NOMO-1 (cell line): ENCODE measurements around the gene STK10.

ENCODE experiments used
- DNase-seq, 2 experiments: peaks; one replicate each; lab custom pipeline; 2025; ENCODE audit not compliant: unreplicated experiment in 2 of 2; lab: John Stamatoyannopoulos, UW

The STK10 gene

DNA sequence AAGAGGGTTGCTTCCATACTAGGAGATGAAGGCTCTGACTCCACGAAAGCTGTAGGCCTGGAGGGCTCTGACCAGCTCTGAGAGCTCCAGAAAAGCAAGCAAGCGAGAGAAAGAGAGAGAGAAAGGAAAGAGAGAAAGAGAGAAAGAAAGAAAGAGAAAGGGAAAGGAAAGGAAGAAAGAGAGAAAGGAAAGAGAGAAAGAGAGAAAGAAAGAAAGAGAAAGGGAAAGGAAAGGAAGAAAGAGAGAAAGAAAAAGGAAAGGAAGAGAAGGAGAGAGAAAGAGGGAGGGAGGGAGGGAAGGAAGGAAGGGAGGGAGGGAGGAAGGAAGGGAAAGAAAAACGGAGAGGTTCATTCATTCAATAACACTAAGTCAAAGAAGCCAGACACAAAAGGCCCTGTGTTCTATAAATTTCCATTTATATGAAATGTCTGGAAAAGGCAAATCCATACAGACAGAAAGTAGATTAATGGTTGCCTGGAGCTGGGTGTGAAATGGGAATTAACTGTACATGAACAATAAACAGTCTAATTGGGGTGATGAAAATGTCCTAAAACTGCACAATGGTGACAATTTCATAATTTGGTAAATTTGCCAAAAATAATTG is 1.8 kb upstream of the STK10 start:
- no peak for DNase-seq

DNA sequence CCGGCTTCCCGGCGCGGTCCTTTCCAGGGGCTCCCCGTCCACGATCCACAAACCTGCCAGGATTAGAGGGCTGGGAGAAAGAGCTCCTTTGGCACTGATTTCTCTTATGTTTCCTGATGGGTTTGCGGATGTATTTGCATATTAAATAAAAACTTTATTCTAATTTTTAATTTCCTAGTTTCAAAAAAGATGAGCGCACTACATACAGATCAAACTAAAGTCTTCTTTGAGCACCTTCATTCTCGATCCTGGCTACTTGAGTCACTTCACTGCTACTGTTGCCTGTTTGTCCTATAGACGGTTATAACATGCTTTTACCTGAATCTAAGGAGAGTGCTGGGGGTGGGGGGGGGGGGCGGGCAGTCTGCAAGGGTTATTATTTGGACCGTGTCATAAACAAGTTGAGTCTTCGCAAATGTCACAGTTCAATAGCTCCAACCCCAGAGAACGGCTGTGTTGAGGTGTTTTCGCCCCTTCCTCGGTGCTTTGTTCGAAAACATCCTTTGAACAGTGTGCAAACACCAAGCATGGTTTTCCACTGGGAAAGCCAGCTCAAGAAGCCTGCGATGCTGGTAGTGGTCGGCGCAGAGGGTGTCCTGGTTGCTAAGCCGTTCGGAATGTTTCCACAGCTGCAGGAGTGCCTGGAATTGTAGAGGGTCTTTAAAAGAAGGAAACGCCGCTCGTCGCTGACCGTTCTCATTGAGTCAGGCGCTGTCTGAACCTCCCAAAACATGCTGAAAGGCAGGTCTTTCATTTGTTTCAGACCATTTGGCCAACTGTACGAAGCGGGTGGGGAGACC is 1.1 kb upstream of the STK10 start:
- DNase-seq, result no peak

DNA sequence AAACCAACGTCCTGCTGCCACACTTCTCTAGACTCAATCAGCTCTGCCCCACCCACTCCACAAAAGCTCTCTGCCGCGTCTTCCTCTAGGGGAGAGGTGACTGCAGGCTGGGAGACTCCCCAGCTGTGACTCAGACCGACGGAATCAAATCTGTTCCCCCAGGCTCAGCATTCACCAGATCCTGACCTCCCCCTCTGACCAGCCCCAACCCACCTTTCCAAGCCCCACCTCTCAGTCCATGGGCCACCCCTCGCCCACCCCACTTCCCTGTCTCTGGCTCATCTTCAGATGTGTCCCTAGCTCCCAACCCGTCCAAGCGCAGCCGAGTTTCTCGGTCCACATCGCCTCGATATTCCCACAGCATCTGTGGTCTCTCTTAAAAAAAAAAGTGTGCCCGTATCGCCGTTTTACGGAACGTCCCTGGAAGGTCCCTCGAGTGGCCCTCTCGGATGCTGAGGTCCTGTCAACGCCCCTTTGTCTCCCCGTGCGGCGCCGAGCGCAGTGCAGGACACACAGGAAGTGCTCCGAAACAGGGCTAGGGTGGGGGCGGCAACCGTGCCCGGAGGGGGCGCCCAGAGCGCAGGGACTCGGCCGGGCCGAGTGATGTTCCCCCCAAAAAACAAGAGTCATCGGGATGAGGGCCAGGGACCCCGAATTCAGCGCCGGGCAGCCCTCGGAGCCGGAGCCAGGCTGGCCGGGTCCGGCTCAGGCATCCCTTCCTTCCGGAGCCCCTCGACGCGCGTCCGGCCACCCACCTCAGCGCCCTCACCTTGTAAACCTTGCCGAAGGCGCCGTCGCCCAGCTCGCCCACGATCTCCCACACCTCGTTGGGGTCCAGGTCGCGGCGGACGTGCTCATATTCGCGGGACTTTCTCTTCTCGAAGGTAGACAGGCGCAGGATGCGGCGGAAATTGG is 649 bp downstream of the STK10 start:
- peak; percentile 55 to 68 for DNase-seq

DNA sequence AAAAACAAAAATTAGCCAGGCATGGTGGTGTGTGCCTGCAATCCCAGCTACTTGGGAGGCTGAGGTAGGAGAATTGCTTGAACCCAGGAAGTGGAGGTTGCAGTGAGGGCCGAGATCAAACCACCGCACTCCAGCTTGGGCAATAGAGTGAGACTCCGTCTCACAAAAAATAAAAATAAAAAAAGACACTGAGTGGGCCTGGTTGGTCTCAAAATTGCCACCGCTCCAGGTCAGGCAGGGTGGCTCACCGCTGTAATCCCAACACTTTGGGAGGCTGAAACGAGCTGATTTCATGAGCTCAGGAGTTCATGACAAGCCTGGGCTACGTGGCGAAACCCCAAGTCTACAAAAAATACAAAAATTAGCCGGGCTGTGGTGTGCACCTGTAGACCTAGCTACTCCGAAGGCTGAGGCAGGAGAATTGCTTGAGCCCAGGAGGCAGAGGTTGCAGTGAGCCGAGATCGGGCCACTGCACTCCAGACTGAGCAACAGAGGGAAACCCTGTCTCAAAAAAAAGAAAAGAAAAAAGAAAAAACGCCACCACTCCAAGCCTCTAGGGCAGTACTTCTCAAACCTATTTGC is 1.8 kb downstream of the STK10 start:
- no peak for DNase-seq

DNA sequence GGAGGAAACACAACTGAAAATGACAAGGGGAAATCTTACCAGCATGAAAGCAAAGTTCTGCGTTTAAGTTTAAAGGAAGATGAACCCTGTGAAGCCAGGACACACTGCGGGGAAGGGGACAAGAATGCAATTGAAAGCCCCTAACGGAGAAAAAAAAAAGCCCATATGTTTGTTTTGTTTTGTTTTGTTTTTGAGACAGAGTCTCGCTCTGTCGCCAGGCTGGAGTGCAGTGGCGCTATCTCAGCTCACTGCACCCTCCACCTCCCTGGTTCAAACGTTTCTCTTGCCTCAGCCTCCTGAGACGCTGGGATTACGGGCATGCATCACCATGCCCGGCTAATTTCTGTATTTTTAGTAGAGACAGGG is 2.9 kb downstream of the STK10 start:
- no peak for DNase-seq

DNA sequence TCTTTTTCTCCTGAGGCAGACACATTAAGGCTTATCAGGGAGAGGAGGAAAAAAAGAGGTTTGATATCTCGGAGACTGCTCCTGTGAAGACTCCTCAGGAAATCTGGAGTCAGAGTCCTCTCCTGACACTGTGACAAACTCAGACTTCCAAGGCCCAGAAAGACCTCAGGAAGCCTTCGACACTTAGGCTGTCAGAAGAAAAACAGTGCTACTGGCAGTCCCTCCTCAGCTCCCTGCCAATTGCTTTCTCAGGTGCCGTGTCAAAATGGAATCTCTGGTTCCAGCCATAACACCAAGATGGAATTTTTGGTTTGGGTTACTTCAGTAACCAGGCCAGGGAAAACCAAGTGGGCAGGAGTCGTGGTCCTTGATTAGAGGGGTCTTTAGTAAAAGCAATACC is 4.1 kb downstream of the STK10 start:
- no peak for DNase-seq

DNA sequence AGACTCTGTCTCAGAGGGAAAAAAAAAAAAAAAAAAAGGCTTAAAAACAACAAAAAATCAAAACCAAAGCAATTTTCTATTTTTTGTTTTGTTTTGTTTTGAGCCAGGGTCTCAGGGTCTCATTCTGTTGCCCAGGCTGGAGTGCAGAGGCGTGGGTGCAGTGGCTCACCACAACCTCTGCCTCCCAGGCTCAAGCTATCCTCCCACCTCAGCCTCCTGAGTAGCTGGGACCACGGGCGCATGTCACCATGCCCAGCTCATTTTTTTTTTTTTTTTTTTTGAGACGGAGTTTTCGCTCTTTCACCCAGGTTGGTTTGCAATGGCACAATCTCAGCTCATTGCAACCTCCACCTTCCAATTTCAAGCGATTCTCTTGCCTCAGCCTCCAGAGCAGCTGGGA is 5.7 kb downstream of the STK10 start:
- no peak for DNase-seq

DNA sequence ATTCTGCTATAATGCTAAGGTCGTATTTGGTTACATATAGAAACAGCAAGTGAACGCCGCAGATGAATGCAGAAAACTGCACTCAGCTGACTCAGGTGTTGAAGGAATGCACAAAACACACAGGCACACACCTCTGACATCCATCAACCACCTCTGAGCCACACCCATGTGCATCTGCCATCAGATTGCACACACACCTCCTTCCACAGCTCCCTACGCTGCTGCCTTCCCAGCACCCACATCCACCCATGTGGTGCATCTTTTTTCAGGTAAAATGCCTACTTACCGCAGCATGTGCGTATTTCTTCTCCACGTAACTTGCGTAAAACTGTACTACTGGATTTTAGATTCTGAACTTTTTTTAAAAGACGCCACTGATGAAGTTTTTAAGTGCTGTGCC is 7.1 kb downstream of the STK10 start:
- no peak for DNase-seq

DNA sequence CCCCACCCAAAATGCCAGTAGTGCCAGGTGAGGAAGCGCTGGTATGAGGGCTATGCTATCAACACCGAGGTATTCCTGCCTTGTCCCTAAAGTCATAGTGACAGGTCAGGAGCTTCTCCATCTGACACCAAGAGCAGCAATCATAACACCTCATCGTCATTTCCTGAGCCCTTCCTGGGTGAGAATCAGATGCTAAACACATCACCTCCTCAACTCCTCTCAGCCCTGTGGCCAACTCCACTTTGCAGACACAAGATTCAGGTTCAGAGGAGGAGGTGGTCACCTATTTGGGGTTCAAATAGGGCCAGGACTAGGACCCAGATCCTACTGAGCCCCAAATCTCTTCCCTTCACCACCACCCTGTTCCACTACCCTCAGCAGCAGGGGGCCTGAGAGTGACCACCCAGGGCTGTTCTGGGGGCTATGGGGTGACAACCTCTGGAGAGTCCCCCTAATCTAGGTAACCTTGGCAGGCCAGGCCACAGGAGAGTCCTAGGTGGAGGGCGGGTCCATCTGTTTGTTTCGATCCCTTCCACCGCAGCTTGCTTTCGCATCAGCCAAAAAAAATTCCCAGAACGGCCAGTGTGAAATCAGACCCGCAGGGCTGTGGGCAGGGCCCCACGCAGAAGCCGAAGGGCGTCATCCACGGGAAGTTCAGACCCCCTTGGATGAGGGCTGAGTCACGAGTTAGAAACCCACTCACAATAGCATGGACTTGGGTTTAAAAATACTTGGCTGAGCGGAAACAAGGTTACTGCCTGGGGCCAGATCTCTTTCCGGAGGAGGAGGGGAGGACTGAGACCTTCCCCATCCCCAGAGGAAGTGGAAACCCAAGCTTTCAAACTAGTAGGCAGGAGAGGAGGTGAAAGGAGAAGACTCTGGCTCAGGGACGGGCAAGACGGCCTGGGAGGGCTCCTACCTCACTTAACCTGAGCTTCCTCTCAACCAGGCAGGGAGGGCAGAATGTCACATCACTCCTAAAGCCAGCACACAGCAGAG is 8.7 kb downstream of the STK10 start:
- DNase-seq, result peak; percentile 83 to 84

DNA sequence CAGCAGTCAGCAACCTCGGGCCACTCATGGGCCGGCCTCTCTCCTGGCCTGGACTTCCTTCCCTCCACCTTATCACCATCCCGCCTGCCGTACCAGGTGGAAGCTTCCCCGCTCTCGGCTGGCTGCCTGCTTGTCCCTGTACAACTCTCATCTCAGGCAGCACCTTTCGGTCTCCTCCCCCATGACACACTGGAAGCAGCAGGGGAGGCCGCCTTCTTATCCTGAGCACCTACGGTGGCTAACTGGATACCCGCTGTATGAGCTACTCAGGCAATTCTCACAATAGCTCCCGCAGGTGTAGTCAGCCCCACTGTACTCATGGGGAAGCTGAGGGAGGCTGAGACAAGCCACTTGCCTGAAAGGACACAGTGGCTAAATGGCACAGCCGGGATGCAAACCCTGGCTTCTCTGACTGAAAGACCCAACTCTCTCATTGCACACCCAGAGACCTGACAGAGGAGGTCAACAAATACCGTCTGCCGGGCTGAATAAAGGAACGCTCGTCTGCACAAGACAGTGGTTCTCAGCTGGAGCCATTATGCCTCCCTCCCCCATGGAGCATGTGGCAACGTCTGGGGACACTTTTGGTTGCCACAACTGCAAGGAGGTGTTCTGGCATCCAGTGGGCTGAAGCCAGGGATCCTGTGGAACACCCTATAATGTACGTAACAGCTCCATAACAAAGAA is 9.6 kb downstream of the STK10 start:
- DNase-seq, result no peak

DNA sequence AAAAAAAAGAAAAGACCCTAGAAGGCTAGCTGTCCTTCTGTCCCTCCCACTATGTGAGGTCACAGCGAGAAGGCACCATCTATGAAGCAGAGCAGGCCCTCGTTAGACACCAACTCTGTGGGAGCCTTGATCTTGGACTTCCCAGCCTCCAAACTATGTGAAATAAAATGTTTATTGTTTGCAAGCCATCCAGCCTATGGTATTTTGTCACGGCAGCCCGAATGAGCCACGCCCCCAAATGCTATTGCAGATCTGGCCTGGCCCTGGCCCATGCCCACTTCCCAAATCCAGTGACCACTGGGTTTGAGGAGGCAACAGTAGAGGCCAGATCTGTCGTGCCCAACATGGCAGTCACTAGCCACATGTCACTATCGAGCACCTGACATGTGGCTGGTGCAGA is 10.8 kb downstream of the STK10 start:
- no peak for DNase-seq

DNA sequence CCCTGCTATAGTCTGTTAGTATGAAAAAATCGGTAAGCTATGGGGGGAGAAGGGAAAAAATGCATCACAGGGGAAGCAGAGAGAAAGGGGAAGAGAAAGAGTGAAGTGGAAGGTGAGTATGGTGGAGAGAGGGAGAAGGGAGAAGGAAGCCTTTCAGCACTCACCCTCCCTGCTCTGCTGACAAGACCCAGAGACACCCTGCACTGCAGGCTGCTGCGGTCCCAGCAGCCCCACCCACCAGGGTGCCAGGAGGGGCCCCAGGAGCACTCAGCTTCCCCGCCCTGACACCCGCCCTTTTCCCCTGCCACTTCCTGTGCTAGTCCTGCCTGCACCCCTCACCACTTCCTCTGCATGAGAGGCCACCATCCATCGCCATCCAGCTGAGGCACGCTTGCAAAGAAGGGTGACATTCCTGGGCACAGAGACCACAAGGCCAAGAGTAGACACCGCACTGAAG is 12.7 kb downstream of the STK10 start:
- DNase-seq, result peak; percentile 88 to 95

DNA sequence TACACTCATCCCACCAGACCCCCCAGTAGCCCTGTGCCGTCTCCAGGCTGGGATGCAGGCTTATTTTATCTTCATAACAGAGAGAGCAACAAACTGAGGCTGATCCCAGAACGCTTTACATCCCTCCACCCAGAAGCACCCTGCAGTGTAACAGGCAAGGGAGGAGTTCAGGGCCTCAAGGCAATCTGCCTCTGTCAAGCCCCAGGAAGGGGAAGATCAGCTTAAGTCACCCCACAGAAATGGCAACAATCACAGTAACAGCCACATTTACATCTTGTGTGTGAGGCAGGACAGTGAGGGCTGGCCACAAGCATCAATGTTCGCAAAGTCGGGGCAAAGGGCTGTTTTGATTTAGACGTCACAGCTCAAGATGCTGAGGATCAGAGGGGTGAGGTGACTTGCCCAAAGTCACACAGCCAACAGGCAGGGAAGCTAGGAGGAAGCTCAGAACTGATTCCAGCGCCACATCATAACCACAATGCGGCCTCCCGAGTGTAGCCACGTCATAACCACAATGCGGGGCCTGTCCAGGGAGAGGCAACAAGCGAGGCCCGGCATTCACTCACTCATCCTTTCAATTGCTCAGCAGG is 14.4 kb downstream of the STK10 start:
- DNase-seq, result peak; percentile 74 to 80

DNA sequence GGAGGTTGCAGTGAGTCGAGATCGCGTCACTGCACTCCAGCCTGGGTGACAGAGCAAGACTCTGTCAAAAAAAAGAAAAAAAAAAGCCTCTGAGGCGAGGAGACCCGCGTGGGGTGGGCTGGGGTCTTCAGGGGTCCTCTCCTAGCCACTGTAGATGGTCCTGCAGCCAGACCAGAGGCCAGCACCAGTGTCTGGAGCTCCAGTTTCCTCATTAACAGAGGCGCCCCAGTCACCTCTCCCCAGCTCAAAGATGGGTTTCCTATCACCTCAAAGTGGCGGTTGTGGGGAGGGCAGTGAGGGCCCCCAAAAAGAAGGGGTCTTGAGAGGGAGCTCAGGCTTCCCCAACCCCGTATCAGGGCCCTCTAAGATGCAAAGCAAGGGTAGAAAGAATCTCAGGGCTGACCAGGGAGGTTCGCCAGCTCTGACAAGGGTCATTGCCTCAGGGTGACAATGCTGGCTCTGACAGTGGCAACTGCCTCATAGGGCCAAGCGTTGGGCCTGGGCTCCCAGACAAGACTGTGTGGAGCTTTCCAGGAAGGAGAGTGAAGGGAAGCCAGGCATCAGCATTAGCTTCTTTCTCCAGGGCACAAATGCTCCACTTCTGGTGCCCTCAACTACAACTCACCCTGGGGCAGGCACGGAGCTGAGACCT is 15.0 kb downstream of the STK10 start:
- DNase-seq, result no peak

DNA sequence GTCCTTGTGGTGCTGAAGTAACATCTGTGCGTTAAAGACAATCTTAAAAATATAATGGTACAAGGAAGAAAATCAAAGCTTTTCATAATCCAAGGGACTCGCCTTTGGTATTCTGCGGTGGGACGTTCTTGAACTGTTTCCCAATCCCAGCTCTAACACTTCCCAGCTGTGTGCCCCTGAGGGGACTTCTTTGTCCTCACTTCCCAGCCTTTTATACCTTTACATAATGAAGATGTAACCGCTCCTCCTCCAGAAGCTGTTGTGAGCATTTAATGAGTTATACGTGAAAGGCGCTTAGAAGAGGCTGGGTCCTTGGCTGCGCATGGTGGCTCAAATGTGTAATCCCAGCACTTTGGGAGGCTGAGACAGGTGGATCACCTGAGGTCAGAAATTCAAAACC is 16.9 kb downstream of the STK10 start:
- no peak for DNase-seq

DNA sequence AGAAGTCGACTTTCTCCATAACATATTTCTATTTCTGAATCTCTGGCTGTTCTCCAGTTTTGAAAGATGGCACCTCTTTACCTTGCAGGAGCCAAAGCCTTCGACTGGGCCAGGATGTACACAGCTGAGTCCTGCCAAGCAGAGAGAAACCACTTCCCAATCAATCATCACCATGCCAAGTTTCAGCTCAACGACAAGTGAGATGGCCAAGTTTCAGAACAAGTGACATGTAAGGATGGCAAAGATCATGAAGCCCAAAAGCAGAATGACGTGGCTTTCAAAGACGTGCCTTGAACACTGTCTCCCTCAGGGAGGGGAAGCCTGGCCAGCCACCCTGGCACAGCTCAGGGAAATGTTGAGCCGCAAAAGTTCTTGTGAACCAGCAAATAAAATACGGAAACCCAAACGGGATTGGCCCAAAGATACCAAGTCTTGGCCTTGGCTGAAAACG is 17.7 kb downstream of the STK10 start:
- DNase-seq, result no peak

DNA sequence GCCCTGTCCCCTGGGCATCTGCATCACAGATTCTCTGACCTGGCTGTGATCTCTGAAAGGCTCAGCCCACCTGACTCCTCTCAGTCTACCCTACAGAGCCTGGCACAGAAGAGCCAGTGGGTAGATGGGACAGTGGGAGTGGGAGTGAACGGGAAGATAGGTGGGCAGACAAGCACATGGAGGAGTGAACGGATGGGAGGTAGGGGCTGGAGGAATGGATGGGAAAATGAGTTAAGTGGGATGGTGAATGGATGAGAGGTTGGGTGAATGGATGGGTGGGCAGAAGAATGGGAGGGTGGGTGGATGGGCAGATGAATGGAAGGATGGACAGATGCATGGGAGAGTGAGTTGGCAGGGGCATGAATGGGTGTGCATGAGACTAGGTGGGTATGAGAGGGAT is 18.8 kb downstream of the STK10 start:
- no peak for DNase-seq

DNA sequence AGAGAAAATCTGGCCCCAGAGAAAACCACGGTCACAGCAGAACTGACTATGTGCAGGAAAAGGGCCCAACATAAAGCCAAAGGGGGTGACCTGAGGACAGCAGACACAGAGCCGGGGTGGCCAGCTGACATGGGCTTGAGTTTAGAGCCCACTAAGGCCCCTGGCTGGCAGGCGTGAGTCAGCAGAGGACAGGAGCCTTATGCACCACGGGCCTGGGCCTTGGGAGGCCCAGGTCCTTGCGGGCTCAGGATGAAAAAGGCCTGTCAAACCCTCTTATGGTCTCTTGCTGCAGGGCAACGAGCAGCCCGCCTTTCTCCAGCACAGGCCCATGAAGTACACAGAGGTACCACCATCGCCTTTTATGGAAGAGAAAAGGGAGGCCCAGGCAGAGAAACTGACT is 19.7 kb downstream of the STK10 start:
- no peak for DNase-seq
